ENCODE results near the gene ZNF862.
A peak's percentile ranks its signal among the peaks of the same experiment; 100 is the strongest.

The ZNF862 gene

GRCh38 chr7:149868623-149869290, 30.6 kb downstream of the ZNF862 start:
- no peak for DNase-seq

GRCh38 chr7:149869291-149869650, 31.1 kb downstream of the ZNF862 start:
- no peak for DNase-seq

GRCh38 chr7:149869867-149870266, 31.7 kb downstream of the ZNF862 start:
- no peak for DNase-seq

GRCh38 chr7:149870274-149870673, 32.1 kb downstream of the ZNF862 start:
- no peak for DNase-seq

GRCh38 chr7:149870701-149871483, 32.7 kb downstream of the ZNF862 start:
- no peak for DNase-seq

GRCh38 chr7:149871576-149871975, 33.4 kb downstream of the ZNF862 start:
- DNase-seq: no peak

- peak; percentile 71 for DNase-seq
These were observed 34.4 kb downstream of the ZNF862 start for GRCh38 chr7:149872419-149873073.

GRCh38 chr7:149873074-149873969, 35.1 kb downstream of the ZNF862 start, which contains the start of gene ATP6V0E2:
ATP6V0E2 (plus strand) TSS chr7:149873969; CDS start chr7:149874066, 97 bp downstream.
- peak; percentile 85 for DNase-seq

- DNase-seq: no peak
These were observed 35.9 kb downstream of the ZNF862 start for GRCh38 chr7:149873970-149874643.

- no peak for DNase-seq
These were observed 36.5 kb downstream of the ZNF862 start for GRCh38 chr7:149874644-149875028.

- no peak for DNase-seq
These were observed 37.2 kb downstream of the ZNF862 start for GRCh38 chr7:149875396-149875795.

GRCh38 chr7:149877890-149878522, 39.8 kb downstream of the ZNF862 start:
- DNase-seq: no peak

GRCh38 chr7:149878523-149878921, 40.3 kb downstream of the ZNF862 start:
- no peak for DNase-seq

GRCh38 chr7:149879271-149879743, 41.1 kb downstream of the ZNF862 start:
- no peak for DNase-seq

GRCh38 chr7:149879766-149880637, 41.8 kb downstream of the ZNF862 start:
- no peak for DNase-seq

GRCh38 chr7:149880638-149881311, 42.6 kb downstream of the ZNF862 start:
- DNase-seq: no peak

GRCh38 chr7:149881328-149882247, 43.4 kb downstream of the ZNF862 start:
- no peak for DNase-seq

GRCh38 chr7:149882248-149883047, 44.3 kb downstream of the ZNF862 start:
- DNase-seq: peak; percentile 32

Data from kidney glomerular epithelial cell (primary cell).